Keratinocyte (primary cell): ENCODE results near the gene P2RX2. TPM values are rescaled to one million over a fixed set of nuclear protein-coding genes. Genes with fewer than 3 reads are reported as not detected.

Source experiments
- DNase-seq: peaks from one replicate; pipeline ENCODE4 v3.0.0-alpha.2; 2011; ENCODE audit warnings: low read depth, missing footprints, low spot score
- FAIRE-seq: peaks from 2 replicates; lab custom pipeline; 2011; peaks lifted over from hg19 to GRCh38; lab: Jason Lieb, UNC
- H2AFZ ChIP-seq: 2 replicates; pipeline ENCODE4 v1.6.0; 2012; ENCODE audit warnings: low read length, control low read depth, inconsistent platforms; ENCODE audit not compliant: control insufficient read depth
- H3K27ac ChIP-seq: 2 replicates; pipeline ENCODE4 v1.5.1; 2011; ENCODE audit warnings: low read length; ENCODE audit not compliant: control insufficient read depth, insufficient read depth
- H3K27me3 ChIP-seq: 3 replicates; pipeline ENCODE4 v1.6.0; 2011; ENCODE audit warnings: low read length; ENCODE audit not compliant: control insufficient read depth, insufficient read depth; ENCODE audit errors: extremely low read depth
- H3K36me3 ChIP-seq, 2 experiments: 2 replicates in 1 of 2; 3 replicates in 1 of 2; pipeline ENCODE4 v1.5.1; 2011; ENCODE audit warnings: low read length in 2 of 2, mild to moderate bottlenecking in 1 of 2; ENCODE audit not compliant: control insufficient read depth in 2 of 2, insufficient read depth in 2 of 2; ENCODE audit errors: extremely low read depth in 1 of 2
- H3K4me1 ChIP-seq: 3 replicates; pipeline ENCODE4 v1.5.1; 2011; ENCODE audit warnings: low read length; ENCODE audit not compliant: control insufficient read depth, insufficient read depth; ENCODE audit errors: extremely low read depth
- H3K4me2 ChIP-seq: 3 replicates; pipeline ENCODE4 v1.6.0; 2011; ENCODE audit warnings: low read depth, low read length; ENCODE audit not compliant: control insufficient read depth, insufficient read depth; ENCODE audit errors: extremely low read depth
- H3K4me3 ChIP-seq, 3 experiments: fragments of 200-600 bp in 1 of 3; sonication (generic) in 1 of 3; 2 replicates in 2 of 3; 3 replicates in 1 of 3; pipeline ENCODE4 v1.5.1; 2011 to 2016; ENCODE audit warnings: low read length in 3 of 3, mild to moderate bottlenecking in 3 of 3, control low read depth in 2 of 3, inconsistent platforms in 1 of 3, low read depth in 1 of 3, mixed read lengths in 1 of 3, mixed run types in 1 of 3, moderate library complexity in 1 of 3; ENCODE audit not compliant: control insufficient read depth in 2 of 3, insufficient read depth in 2 of 3; ENCODE audit errors: extremely low read depth in 1 of 3
- H3K79me2 ChIP-seq: 2 replicates; pipeline ENCODE4 v1.6.0; 2012; ENCODE audit warnings: low read length; ENCODE audit not compliant: control insufficient read depth, insufficient read depth
- H3K9ac ChIP-seq: 3 replicates; pipeline ENCODE4 v1.6.0; 2011; ENCODE audit warnings: low read length; ENCODE audit not compliant: control insufficient read depth, insufficient read depth; ENCODE audit errors: extremely low read depth
- H3K9me1 ChIP-seq: 3 replicates; pipeline ENCODE4 v1.6.0; 2011; ENCODE audit warnings: low read length; ENCODE audit not compliant: control insufficient read depth, insufficient read depth; ENCODE audit errors: extremely low read depth
- H3K9me3 ChIP-seq: 2 replicates; pipeline ENCODE4 v1.5.1; 2012; ENCODE audit warnings: low read depth, low read length; ENCODE audit not compliant: control insufficient read depth
- H4K20me1 ChIP-seq: 3 replicates; pipeline ENCODE4 v1.6.0; 2011; ENCODE audit warnings: low read length; ENCODE audit not compliant: control insufficient read depth, insufficient read depth; ENCODE audit errors: extremely low read depth
- CTCF ChIP-seq, 3 experiments: IDR thresholded peaks in 1 of 3; conservative IDR thresholded peaks in 1 of 3; optimal IDR thresholded peaks in 1 of 3; 2 replicates in 2 of 3; 3 replicates in 1 of 3; pipeline versions ENCODE3 to v1.5.1; 2011; ENCODE audit warnings: low read length in 3 of 3, mild to moderate bottlenecking in 3 of 3, moderate library complexity in 2 of 3, control low read depth in 1 of 3, inconsistent platforms in 1 of 3; ENCODE audit not compliant: insufficient read depth in 2 of 3; ENCODE audit errors: extremely low read depth in 1 of 3
- EZH2 ChIP-seq: IDR thresholded peaks from one replicate; pipeline ENCODE4 v1.6.1; 2012; ENCODE audit warnings: inconsistent platforms, mild to moderate bottlenecking, low read length, moderate library complexity
- dilution Hi-C: fragments of 300-500 bp; cut with MboI; formaldehyde crosslinking; loops from one replicate; pipeline ENCODE4 v1.7.0; 2020; ENCODE audit warnings: low sequenced_read_pairs; ENCODE audit not compliant: extremely low pct_ligation_motif_present
- polyA plus RNA-seq, 5 experiments: library from polyadenylated mRNA; depleted of rRNA in 3 of 5; stranded (reverse) in 3 of 5; stranded (forward) in 1 of 5; unstranded in 1 of 5; fragments of >200 nt; gene quantifications; 1 replicate in 1 of 5; 2 replicates in 3 of 5; 3 replicates in 1 of 5; pipeline versions ENCODE4 v1.2.1 to v1.2.3, GENCODE V29; 2011 to 2012; ENCODE audit warnings: missing spikeins in 2 of 5, low read depth in 1 of 5, low replicate concordance in 1 of 5

The P2RX2 gene
- polyA plus RNA-seq, 1 donor (not counting 4 experiments of a cell fraction or from before 2014, with no cell fraction given), result not detected

DNA sequence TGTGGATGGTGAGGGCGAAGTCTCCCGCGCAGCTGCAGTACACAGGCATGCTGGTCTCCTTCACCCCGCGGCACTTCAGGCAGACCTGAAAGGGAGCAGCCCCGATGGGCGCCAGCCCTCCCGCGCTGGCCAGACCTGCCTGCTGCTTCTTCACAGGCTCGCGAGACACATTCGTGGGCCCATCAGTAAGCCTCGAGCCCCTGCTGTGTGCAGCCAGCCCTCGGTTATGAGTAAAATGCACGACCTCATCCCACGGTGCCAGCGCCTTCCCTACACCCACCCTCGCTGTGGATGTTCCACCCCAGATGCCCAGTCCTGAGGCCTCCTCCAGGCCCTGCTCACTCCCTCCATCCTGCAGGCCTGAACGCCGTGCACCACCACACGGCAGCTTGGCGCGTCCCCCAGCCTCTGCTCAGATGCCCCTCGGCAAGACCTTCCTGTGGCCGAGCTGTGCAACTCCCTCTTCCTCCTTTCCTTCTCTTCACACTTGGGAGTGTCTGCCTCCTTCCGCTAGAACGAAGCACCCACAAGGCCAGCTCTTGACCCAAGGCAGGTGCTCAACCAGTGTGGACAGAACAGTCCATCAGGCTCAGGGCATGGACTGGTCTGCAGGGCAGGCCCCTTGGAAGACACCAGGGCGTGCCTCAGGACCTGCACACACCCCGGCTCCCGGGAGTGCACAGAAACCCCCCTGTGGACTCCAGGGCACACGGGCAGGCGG lies 6.5 kb downstream of the P2RX2 start:
- no peak overlapping the region for H3K4me3 ChIP-seq
- TF ChIP-seq CTCF (optimal IDR thresholded peaks at IDR 0.05 in 1 of 3, IDR thresholded peaks at IDR 0.05 in 1 of 3, conservative IDR thresholded peaks at IDR 0.05 in 1 of 3; ENCODE audit: extremely low read depth in 1 of 3, insufficient read depth in 2 of 3, low read length in 3 of 3) (no peak), EZH2 (no peak)
- H3K4me1 ChIP-seq, result no peaks in the 10 kb centered on the region
- H4K20me1 ChIP-seq, result no peaks in the 10 kb centered on the region
- H3K27ac ChIP-seq, result no peak overlapping the region
- FAIRE-seq, result no peak
- no peak for DNase-seq
- no peak overlapping the region for H3K9ac ChIP-seq
- H3K9me1 ChIP-seq, result no peaks in the 10 kb centered on the region
- H3K79me2 ChIP-seq, result no peaks in the 10 kb centered on the region
- H3K9me3 ChIP-seq, result no peaks in the 10 kb centered on the region
- no peak overlapping the region for H2AFZ ChIP-seq
- dilution Hi-C loops, result no loop called here
- no peak overlapping the region for H3K4me2 ChIP-seq
- H3K27me3 ChIP-seq, result peaks cover 12% of the 10 kb centered on the region
- H3K36me3 ChIP-seq, result peaks cover 6 to 15% of the 10 kb centered on the region in 2 experiments

- Histone ChIP-seq H3K27ac (no peak overlapping the region), H2AFZ (no peak overlapping the region), H3K4me2 (no peak overlapping the region), H3K27me3 (peaks cover 4% of the 10 kb centered on the region), H3K4me3 (no peak overlapping the region), H3K36me3 (peaks cover 6 to 18% of the 10 kb centered on the region in 2 experiments), H3K9ac (no peak overlapping the region), H3K9me3 (no peaks in the 10 kb centered on the region), H3K79me2 (no peaks in the 10 kb centered on the region), H4K20me1 (no peaks in the 10 kb centered on the region), H3K9me1 (no peaks in the 10 kb centered on the region), H3K4me1 (no peaks in the 10 kb centered on the region)
- DNase-seq (no peak), FAIRE-seq (no peak)
- dilution Hi-C loops, result no loop called here
- TF ChIP-seq EZH2, result no peak
- TF ChIP-seq CTCF (optimal IDR thresholded peaks at IDR 0.05 in 1 of 3, IDR thresholded peaks at IDR 0.05 in 1 of 3, conservative IDR thresholded peaks at IDR 0.05 in 1 of 3; ENCODE audit: extremely low read depth in 1 of 3, insufficient read depth in 2 of 3, low read length in 3 of 3), result no peak
Measured at GRCh38 chr12:132625731-132626430, 7.3 kb downstream of the P2RX2 start.
